Astrocyte (in vitro differentiated cells and primary cell): ENCODE data around the gene IL2RG.

Source experiments
- EZH2 ChIP-seq: IDR thresholded peaks from 2 replicates; pipeline ENCODE4 v1.6.1; 2012; ENCODE audit warnings: mild to moderate bottlenecking, low read length, inconsistent platforms; ENCODE audit not compliant: insufficient read depth
- TF ChIP-seq, protein P1 (sequence below): IDR thresholded peaks from 2 replicates; pipeline ENCODE4 v1.5.1; 2011; ENCODE audit warnings: low read depth, mild to moderate bottlenecking, inconsistent platforms, low read length, moderate library complexity; ENCODE audit not compliant: insufficient read depth

DNA sequence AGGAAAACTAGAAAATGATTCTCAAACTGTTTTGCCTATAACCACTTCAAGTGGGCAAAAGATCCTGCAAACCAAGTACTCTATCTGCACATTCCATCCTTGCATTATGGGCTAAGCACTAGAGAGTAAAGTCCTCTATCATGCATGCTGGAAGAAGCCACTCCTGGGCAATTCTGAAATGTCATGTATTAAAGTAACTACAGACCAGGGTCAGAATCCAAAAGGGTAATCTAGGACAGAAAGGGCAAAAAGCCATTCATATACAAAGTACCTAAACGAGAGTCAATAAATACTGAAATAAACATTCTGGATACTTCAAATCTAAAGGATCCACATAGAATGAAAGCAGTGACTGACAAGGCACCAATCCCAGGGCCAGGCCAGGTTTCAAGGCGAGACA is 44.3 kb downstream of the IL2RG start:
- TF ChIP-seq EZH2: no peak
- TF ChIP-seq, protein P1, sequence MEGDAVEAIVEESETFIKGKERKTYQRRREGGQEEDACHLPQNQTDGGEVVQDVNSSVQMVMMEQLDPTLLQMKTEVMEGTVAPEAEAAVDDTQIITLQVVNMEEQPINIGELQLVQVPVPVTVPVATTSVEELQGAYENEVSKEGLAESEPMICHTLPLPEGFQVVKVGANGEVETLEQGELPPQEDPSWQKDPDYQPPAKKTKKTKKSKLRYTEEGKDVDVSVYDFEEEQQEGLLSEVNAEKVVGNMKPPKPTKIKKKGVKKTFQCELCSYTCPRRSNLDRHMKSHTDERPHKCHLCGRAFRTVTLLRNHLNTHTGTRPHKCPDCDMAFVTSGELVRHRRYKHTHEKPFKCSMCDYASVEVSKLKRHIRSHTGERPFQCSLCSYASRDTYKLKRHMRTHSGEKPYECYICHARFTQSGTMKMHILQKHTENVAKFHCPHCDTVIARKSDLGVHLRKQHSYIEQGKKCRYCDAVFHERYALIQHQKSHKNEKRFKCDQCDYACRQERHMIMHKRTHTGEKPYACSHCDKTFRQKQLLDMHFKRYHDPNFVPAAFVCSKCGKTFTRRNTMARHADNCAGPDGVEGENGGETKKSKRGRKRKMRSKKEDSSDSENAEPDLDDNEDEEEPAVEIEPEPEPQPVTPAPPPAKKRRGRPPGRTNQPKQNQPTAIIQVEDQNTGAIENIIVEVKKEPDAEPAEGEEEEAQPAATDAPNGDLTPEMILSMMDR: no peak
